Esophagus muscularis mucosa (tissue), 3 donors: ENCODE measurements around the gene ABCC12.

ENCODE experiments used
- CTCF ChIP-seq, 3 experiments: fragments of 200-600 bp in 2 of 3; fragments of 450-650 bp in 1 of 3; sonication (generic) in 2 of 3; IDR thresholded peaks; one replicate each; pipeline ENCODE4 v1.5.1; 2017 to 2019; ENCODE audit warnings: antibody characterized with exemption in 3 of 3, mild to moderate bottlenecking in 2 of 3, moderate library complexity in 1 of 3
- POLR2A ChIP-seq: fragments of 450-650 bp; IDR thresholded peaks from one replicate; pipeline ENCODE4 v1.6.1; 2017; ENCODE audit warnings: antibody characterized with exemption, moderate library complexity, mild to moderate bottlenecking, low read depth
- POLR2AphosphoS5 ChIP-seq, 2 donors: sonication (generic); formaldehyde crosslinking; IDR thresholded peaks; one replicate each; pipeline ENCODE4 v1.6.1; 2017; ENCODE audit warnings: antibody characterized with exemption in 2 of 2

- TF ChIP-seq CTCF (IDR thresholded peaks at IDR 0.05) (no peak), POLR2A (no peak), POLR2AphosphoS5 (IDR thresholded peaks at IDR 0.05) (no peak)
These were observed 3.6 kb downstream of the ABCC12 start for GRCh38 chr16:48152226-48152625.
